ENCODE measurements around the gene COL27A1. TPM values are rescaled to one million over a fixed set of nuclear protein-coding genes. Genes with fewer than 3 reads are reported as not detected.

The COL27A1 gene
- total RNA-seq, 2 experiments from 2014 or later, result 1.7 to 1.9 TPM

- DNase-seq (no peak), ATAC-seq (ENCODE audit: low read depth) (no peak)
- no peaks in the 10 kb centered on the region for H3K27me3 Mint-ChIP-seq
- H3K36me3 Mint-ChIP-seq, result no peaks in the 10 kb centered on the region
- no peaks in the 10 kb centered on the region for H3K4me1 Mint-ChIP-seq
- H3K9me3 Mint-ChIP-seq, result no peaks in the 10 kb centered on the region
- POLR2A ChIA-PET, result no interaction called here
- H3K27ac Mint-ChIP-seq, result no peak overlapping the region
- H3K4me3 Mint-ChIP-seq, result no peak overlapping the region
Measured at GRCh38 chr9:114213566-114213965, 58.2 kb downstream of the COL27A1 start.

- Mint-ChIP-seq H3K36me3 (no peaks in the 10 kb centered on the region), H3K27me3 (no peaks in the 10 kb centered on the region), H3K27ac (no peak overlapping the region), H3K4me1 (no peaks in the 10 kb centered on the region), H3K9me3 (no peaks in the 10 kb centered on the region), H3K4me3 (no peak overlapping the region)
- no peak for DNase-seq
- no peak for ATAC-seq (ENCODE audit: low read depth)
- POLR2A ChIA-PET, result no interaction called here
Measured at GRCh38 chr9:114214181-114214580, 58.8 kb downstream of the COL27A1 start.

DNA sequence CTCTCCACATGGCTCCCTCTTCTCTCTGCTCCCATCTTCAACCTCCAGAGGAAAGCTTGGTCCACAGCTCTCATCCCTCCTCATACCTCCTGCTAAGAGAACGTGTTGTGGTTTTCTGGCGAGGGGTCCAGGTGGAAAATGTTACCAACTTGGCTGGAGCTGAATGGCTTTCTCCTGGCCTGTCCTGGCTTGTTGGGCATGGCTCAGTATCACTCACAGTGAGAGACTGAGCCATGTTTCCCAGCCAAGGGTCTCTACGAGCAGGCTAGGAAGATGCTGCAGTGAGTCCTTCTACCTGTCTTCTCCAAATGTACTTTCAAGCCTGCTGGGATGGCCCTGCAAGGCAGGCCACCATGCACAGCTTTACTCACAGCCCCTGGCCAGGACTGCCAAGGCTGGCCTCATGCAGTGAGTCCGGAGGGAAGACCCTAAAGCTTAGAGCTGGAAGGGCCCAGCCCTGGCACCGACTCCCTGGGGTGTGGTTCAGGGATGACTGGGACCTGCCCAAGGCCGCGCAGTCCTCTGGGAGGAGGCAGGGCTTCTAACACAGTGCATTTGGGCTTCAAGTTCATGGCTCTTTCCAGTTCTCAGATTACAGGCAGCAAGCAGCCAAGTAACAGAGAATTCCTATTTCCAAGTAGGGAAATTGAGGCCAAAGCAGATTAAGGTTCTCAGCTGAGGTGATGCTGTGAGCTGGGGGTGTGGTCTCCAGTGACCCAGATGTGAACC lies 59.5 kb downstream of the COL27A1 start:
- no peaks in the 10 kb centered on the region for H3K36me3 Mint-ChIP-seq
- POLR2A ChIA-PET, result no interaction called here
- H3K4me3 Mint-ChIP-seq, result no peak overlapping the region
- ATAC-seq (ENCODE audit: low read depth) (no peak), DNase-seq (no peak)
- no peaks in the 10 kb centered on the region for H3K4me1 Mint-ChIP-seq
- H3K27ac Mint-ChIP-seq, result no peak overlapping the region
- no peaks in the 10 kb centered on the region for H3K27me3 Mint-ChIP-seq
- H3K9me3 Mint-ChIP-seq, result no peaks in the 10 kb centered on the region

DNA sequence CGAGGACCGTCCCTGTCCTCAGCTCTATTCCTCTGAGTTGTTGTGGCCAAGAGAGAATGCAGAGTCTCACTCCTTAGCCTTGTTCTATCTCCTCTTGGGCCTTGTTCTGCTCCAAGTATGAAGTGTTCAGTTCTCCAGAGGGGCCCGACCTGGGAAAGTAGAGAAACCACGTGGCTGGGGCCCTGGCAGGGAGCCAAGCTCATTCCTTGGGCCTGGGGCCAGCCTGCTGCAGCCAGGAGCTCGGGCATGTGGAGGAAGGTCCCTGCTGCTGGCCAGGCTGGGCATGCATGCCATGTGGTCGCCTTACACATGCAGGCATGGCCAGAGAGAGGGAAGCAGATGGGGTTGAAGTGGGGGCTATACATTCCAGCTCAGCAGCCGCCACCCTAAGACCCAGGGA lies 60.7 kb downstream of the COL27A1 start:
- no peaks in the 10 kb centered on the region for H3K36me3 Mint-ChIP-seq
- no peaks in the 10 kb centered on the region for H3K4me1 Mint-ChIP-seq
- no peak overlapping the region for H3K4me3 Mint-ChIP-seq
- DNase-seq, result no peak
- no peaks in the 10 kb centered on the region for H3K27me3 Mint-ChIP-seq
- no peaks in the 10 kb centered on the region for H3K9me3 Mint-ChIP-seq
- ATAC-seq (ENCODE audit: low read depth), result no peak
- no peak overlapping the region for H3K27ac Mint-ChIP-seq
- POLR2A ChIA-PET, result no interaction called here

- DNase-seq (no peak), ATAC-seq (ENCODE audit: low read depth) (no peak)
- Mint-ChIP-seq H3K27ac (no peak overlapping the region), H3K27me3 (no peaks in the 10 kb centered on the region), H3K9me3 (no peaks in the 10 kb centered on the region), H3K4me1 (no peaks in the 10 kb centered on the region), H3K4me3 (no peak overlapping the region), H3K36me3 (no peaks in the 10 kb centered on the region)
- POLR2A ChIA-PET, result no interaction called here
Measured at GRCh38 chr9:114216976-114217375, 61.6 kb downstream of the COL27A1 start.

DNA sequence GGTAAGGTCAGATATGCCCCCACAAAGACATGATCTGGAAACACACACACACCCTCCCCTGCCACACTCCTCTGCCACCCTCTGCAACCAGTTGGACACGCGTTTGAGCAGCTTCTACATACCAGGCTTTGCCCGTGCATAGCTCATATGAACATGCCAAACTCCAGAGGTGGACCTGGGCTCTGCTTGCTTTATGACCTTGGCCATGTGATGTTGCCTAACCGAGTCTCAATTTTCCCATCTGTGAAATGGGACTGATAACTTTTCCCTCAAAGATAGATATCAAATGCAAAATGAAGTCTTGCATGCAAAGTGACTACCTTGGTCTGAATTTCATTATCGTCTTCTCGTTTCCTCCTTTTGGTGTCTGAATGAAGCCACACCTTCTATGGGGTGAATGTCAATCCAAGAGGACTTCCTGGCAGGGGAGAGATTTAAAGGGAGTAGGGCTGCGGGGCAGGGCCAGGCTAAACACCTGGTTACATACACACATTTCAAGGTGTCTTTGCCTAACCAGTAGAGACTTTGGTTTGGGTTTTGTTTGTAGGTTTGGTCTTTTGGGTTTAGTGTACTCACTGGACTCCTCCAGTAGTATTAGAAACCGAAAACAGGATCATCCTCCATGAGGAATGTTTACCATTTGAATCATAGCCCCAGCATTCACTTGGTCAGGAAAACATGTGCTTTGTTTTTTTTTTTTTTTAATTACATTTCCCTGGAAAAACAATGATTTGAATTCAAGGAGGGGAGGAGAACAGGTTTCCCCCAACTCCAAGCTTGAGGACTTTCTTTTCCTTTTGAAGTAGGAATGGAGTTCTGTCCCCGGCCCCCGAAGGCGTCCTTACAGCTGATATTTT lies 63.2 kb downstream of the COL27A1 start:
- POLR2A ChIA-PET, result no interaction called here
- Mint-ChIP-seq H3K4me3 (no peak overlapping the region), H3K36me3 (no peaks in the 10 kb centered on the region), H3K9me3 (no peaks in the 10 kb centered on the region), H3K27me3 (no peaks in the 10 kb centered on the region), H3K4me1 (no peaks in the 10 kb centered on the region), H3K27ac (no peak overlapping the region)
- ATAC-seq (ENCODE audit: low read depth), result no peak
- DNase-seq, result no peak

GRCh38 chr9:114220061-114220541 lies 64.8 kb downstream of the COL27A1 start:
- no peaks in the 10 kb centered on the region for H3K27me3 Mint-ChIP-seq
- H3K4me3 Mint-ChIP-seq, result no peak overlapping the region
- H3K27ac Mint-ChIP-seq, result no peak overlapping the region
- H3K9me3 Mint-ChIP-seq, result no peaks in the 10 kb centered on the region
- H3K36me3 Mint-ChIP-seq, result no peaks in the 10 kb centered on the region
- DNase-seq, result no peak
- no peaks in the 10 kb centered on the region for H3K4me1 Mint-ChIP-seq
- no peak for ATAC-seq (ENCODE audit: low read depth)
- POLR2A ChIA-PET, result no interaction called here

DNA sequence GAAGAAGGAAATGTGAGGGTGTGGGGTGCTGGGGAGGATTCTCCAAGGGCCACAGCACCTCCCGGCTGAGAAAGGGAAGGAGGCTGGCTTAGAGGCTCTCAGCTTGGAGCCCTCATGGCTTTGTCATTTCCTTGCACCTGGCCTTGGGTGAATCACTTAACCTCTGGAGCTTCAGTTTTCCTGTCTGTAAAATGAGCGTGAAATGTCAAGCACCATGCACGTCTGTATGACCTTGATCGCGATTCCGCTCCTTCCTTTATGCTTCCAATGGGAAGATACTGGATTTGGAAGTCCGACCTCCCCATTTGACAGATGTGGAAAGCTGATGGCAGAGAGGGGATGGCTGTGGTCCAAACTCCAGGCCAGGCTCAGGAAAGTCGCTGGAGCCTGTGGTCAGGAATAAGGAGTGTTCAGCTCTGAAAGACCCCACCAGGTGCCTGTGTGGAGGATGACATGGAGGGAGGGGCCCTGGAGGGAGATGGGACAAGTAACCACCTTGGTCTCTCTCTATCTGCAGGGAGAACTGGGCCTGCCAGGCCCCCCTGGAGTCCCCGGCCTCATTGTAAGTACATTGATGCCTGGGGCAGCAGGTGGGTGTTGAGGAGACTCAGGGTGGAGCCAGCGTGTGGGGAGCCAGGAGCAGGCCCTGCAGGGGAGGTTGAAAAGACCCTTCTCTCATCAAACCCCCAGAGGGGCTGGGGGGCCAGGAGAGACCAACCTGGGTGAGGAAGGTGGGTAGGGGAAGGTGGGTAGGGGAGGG lies 66.5 kb downstream of the COL27A1 start:
- Mint-ChIP-seq H3K4me3 (no peak overlapping the region), H3K9me3 (no peaks in the 10 kb centered on the region), H3K4me1 (no peaks in the 10 kb centered on the region), H3K27me3 (no peaks in the 10 kb centered on the region), H3K36me3 (no peaks in the 10 kb centered on the region), H3K27ac (no peak overlapping the region)
- ATAC-seq (ENCODE audit: low read depth) (no peak), DNase-seq (no peak)
- POLR2A ChIA-PET, result no interaction called here

GRCh38 chr9:114223564-114224246 lies 68.4 kb downstream of the COL27A1 start:
- no peak overlapping the region for H3K27ac Mint-ChIP-seq
- no peak overlapping the region for H3K4me3 Mint-ChIP-seq
- H3K9me3 Mint-ChIP-seq, result no peaks in the 10 kb centered on the region
- no peak for ATAC-seq (ENCODE audit: low read depth)
- no peaks in the 10 kb centered on the region for H3K27me3 Mint-ChIP-seq
- H3K4me1 Mint-ChIP-seq, result no peaks in the 10 kb centered on the region
- POLR2A ChIA-PET, result no interaction called here
- no peak for DNase-seq
- no peaks in the 10 kb centered on the region for H3K36me3 Mint-ChIP-seq

DNA sequence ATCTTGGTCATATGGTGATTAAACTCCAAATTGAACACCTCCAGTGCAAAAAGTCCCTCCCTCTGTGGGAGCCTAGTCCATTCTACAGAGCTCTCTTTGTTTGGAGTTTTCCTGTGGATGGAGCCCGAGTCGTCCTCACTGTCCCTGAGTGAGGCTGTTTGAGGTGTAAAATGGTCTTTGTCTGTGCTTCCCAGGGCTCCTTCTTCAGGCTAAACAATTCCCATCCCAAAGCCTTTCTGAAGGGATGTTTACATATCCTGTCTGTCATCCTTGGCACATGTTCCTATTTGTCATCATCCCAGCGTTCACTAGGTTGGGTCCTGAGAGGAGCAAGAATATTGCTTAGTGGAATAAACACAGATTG lies 68.9 kb downstream of the COL27A1 start:
- Mint-ChIP-seq H3K27ac (no peak overlapping the region), H3K4me1 (no peaks in the 10 kb centered on the region), H3K9me3 (no peaks in the 10 kb centered on the region), H3K36me3 (no peaks in the 10 kb centered on the region), H3K4me3 (no peak overlapping the region), H3K27me3 (no peaks in the 10 kb centered on the region)
- POLR2A ChIA-PET, result no interaction called here
- ATAC-seq (ENCODE audit: low read depth) (no peak), DNase-seq (no peak)

GRCh38 chr9:114225561-114226212 lies 70.3 kb downstream of the COL27A1 start:
- ATAC-seq (ENCODE audit: low read depth) (no peak), DNase-seq (no peak)
- Mint-ChIP-seq H3K36me3 (no peaks in the 10 kb centered on the region), H3K27ac (no peak overlapping the region), H3K27me3 (no peaks in the 10 kb centered on the region), H3K9me3 (no peaks in the 10 kb centered on the region), H3K4me3 (no peak overlapping the region), H3K4me1 (no peaks in the 10 kb centered on the region)
- POLR2A ChIA-PET, result no interaction called here

DNA sequence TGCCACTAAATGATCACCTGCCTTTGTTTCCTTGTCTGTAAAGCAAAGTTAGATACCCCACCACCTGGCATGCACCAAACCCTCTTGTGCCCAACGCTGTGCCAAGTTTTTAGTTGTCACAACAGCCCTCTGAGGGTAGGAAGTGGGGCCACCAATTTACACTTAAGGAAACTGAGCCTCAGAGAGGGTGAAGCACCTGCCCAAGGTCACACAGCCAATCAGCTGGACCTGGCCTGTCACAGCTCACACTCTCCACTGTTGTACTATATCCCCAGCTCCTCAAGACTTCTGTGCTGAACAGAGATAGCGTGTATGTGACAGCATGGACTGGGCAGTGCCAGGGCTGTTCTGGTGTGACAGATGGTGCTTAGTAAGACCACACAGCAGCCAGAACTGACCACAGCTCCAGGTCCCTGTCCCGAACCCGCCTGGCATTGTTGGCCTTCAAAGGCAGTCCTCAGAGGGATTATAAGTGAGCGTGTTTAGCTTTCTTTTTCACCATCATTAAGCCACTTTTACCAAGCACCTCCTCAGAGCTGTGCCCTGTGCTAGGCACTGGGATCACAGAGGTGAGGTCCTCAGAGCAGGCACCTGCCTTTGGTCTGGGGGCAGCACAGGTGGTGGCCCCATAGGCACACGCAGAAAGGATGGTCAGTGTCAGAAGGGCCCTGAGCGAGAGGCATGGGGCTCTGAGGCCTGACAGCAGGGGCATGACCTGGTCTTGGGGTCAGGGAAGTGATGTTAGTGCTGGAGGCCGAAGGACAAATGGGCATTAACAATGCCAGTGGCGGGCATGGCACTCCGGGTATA lies 71.1 kb downstream of the COL27A1 start:
- no peak overlapping the region for H3K27ac Mint-ChIP-seq
- no peak overlapping the region for H3K4me3 Mint-ChIP-seq
- DNase-seq, result no peak
- ATAC-seq (ENCODE audit: low read depth), result no peak
- POLR2A ChIA-PET, result no interaction called here
- H3K4me1 Mint-ChIP-seq, result no peaks in the 10 kb centered on the region
- no peaks in the 10 kb centered on the region for H3K27me3 Mint-ChIP-seq
- no peaks in the 10 kb centered on the region for H3K36me3 Mint-ChIP-seq
- no peaks in the 10 kb centered on the region for H3K9me3 Mint-ChIP-seq
